Common myeloid progenitor, CD34-positive (primary cell): Measurements from ENCODE around the gene EXOC6.

Source experiments
- CTCF ChIA-PET: fragments of 350-600 bp; sonication (Branson Sonifier 250); formaldehyde crosslinking; loops from one replicate; lab custom pipeline; 2021; ENCODE audit warnings: antibody characterized with exemption; lab: Charles Lee
- POLR2A ChIA-PET: fragments of 350-600 bp; sonication (Branson Sonifier 250); formaldehyde crosslinking; loops from one replicate; lab custom pipeline; 2021; ENCODE audit warnings: antibody characterized with exemption; lab: Charles Lee
- DNase-seq, 3 donors: peaks; one replicate each; pipeline versions ENCODE4 v3.0.0 to v3.0.0-alpha.2; 2013
- H3K27ac ChIP-seq, 2 experiments: 1 replicate in 1 of 2; 2 replicates in 1 of 2; pipeline ENCODE4 v1.7.0; 2013; ENCODE audit warnings: inconsistent platforms in 2 of 2, low read length in 2 of 2, mild to moderate bottlenecking in 2 of 2, low read depth in 1 of 2, moderate library complexity in 1 of 2; ENCODE audit not compliant: severe bottlenecking in 2 of 2, insufficient read depth in 1 of 2, poor library complexity in 1 of 2
- H3K27me3 ChIP-seq, 5 experiments: replicated peaks in 2 of 5; 1 replicate in 3 of 5; 2 replicates in 2 of 5; pipeline versions ENCODE4 v1.6.1 to v1.7.0; 2013; ENCODE audit warnings: low read length in 4 of 5, mild to moderate bottlenecking in 2 of 5, moderate library complexity in 2 of 5, inconsistent platforms in 1 of 5; ENCODE audit not compliant: insufficient read depth in 5 of 5, control insufficient read depth in 4 of 5
- H3K36me3 ChIP-seq, 4 experiments: 1 replicate in 2 of 4; 2 replicates in 2 of 4; pipeline versions ENCODE4 v1.6.1 to v1.7.0; 2013; ENCODE audit warnings: low read length in 3 of 4, control low read depth in 1 of 4, mild to moderate bottlenecking in 1 of 4; ENCODE audit not compliant: control insufficient read depth in 4 of 4, insufficient read depth in 4 of 4
- H3K4me1 ChIP-seq, 4 experiments: 1 replicate in 3 of 4; 2 replicates in 1 of 4; pipeline versions ENCODE4 v1.6.1 to v1.7.1; 2013; ENCODE audit warnings: low read length in 3 of 4, mild to moderate bottlenecking in 3 of 4, control low read depth in 1 of 4, inconsistent platforms in 1 of 4, moderate library complexity in 1 of 4; ENCODE audit not compliant: control insufficient read depth in 4 of 4, insufficient read depth in 4 of 4; ENCODE audit errors: control extremely low read depth in 1 of 4
- H3K4me3 ChIP-seq, 7 experiments: 1 replicate in 4 of 7; 2 replicates in 3 of 7; pipeline versions ENCODE4 v1.5.1 to v1.7.0; 2013; ENCODE audit warnings: mild to moderate bottlenecking in 7 of 7, low read length in 6 of 7, moderate library complexity in 6 of 7, inconsistent platforms in 2 of 7, low read depth in 2 of 7, control low read depth in 1 of 7; ENCODE audit not compliant: insufficient read depth in 4 of 7, control insufficient read depth in 1 of 7; ENCODE audit errors: extremely low read depth in 1 of 7
- H3K9me3 ChIP-seq, 5 experiments: 1 replicate in 4 of 5; 2 replicates in 1 of 5; pipeline versions ENCODE4 v1.6.1 to v1.7.1; 2013; ENCODE audit warnings: low read length in 4 of 5, mild to moderate bottlenecking in 2 of 5, inconsistent platforms in 1 of 5, low read depth in 1 of 5, moderate library complexity in 1 of 5; ENCODE audit not compliant: control insufficient read depth in 4 of 5, insufficient read depth in 2 of 5; ENCODE audit errors: control extremely low read depth in 1 of 5
- WGBS: methylation state at CpG from one replicate; pipeline ENCODE4 v1.1.5; 2013; ENCODE audit not compliant: insufficient coverage; 5-methylcytosine and 5-hydroxymethylcytosine counted together

The EXOC6 gene

GRCh38 chr10:92868557-92868956 is 20.2 kb downstream of the EXOC6 start:
- WGBS = no CpG with 5 or more reads among the region's 1 CpG
- no peak for DNase-seq
- no peak overlapping the region for H3K4me3 ChIP-seq
- H3K27me3 ChIP-seq = no peaks in the 10 kb centered on the region
- peaks cover 2 to 6% (median 3%) of the 10 kb centered on the region in 4 experiments for H3K36me3 ChIP-seq
- peaks cover 0 to 5% (median 0%) of the 10 kb centered on the region in 5 experiments for H3K9me3 ChIP-seq
- no peak overlapping the region for H3K27ac ChIP-seq
- ChIA-PET POLR2A (interaction anchor here (0.6 kb wide), 1 partner anchor 20 kb away, joined by 3 read pairs; the partner anchor contains the start of gene EXOC6), CTCF (interaction anchor here (0.9 to 6.1 kb wide), 4 partner anchors 22 to 54 kb away, joined by 3 to 69 read pairs (median 6); partner anchors contain the start of gene EXOC6)
- H3K4me1 ChIP-seq = peaks cover 3 to 12% (median 7%) of the 10 kb centered on the region in 4 experiments

DNA sequence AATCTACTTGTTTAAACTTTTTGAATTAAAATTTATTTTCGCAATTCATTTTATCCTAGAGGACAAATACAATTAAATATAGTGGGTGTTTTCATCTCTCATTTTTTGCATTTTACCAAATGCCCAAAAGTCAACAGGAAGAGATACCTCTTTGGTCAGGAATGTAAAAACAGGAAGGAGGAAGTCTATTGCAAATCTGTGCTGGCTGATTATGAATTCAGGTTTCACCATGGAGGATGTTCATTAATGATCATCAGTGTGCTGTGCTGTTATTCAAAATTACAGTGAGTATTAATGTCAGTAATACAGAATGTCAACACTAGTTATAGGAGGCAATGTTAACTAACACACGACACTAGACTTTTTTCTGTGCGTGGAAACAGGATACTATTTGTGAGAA is 24.7 kb downstream of the EXOC6 start:
- no peak overlapping the region for H3K4me3 ChIP-seq
- H3K36me3 ChIP-seq = no peaks in the 10 kb centered on the region
- ChIA-PET POLR2A (interaction anchor here (0.6 kb wide), 1 partner anchor 240 kb away, joined by 3 read pairs; no protein-coding TSS in a partner anchor), CTCF (no interaction called here)
- peak in 2 of 3 donors; percentile 7 to 30 for DNase-seq
- no peaks in the 10 kb centered on the region for H3K9me3 ChIP-seq
- H3K27ac ChIP-seq = no peak overlapping the region
- WGBS = 62% methylated on average over 2 of the region's 3 CpGs
- no peaks in the 10 kb centered on the region for H3K27me3 ChIP-seq
- peaks cover 17 to 28% (median 23%) of the 10 kb centered on the region in 4 experiments for H3K4me1 ChIP-seq

- no peaks in the 10 kb centered on the region for H3K36me3 ChIP-seq
- 47% methylated on average over 3 of the region's 4 CpGs for WGBS
- H3K27me3 ChIP-seq = no peaks in the 10 kb centered on the region
- peaks cover 0 to under 1% (median 0%) of the 10 kb centered on the region in 5 experiments for H3K9me3 ChIP-seq
- peak overlapping the region in 2 of 7 experiments; percentile 25 to 31 for H3K4me3 ChIP-seq
- H3K4me1 ChIP-seq = peaks cover 18 to 40% (median 29%) of the 10 kb centered on the region in 4 experiments
- ChIA-PET POLR2A (interaction anchor here (1.4 kb wide), 1 partner anchor 186 kb away, joined by 6 read pairs; no protein-coding TSS in a partner anchor), CTCF (interaction anchor here (0.6 to 1.9 kb wide), 10 partner anchors 9 to 359 kb away, joined by 3 to 12 read pairs (median 4); no protein-coding TSS in a partner anchor)
- DNase-seq = no peak
- no peak overlapping the region for H3K27ac ChIP-seq
Measured at GRCh38 chr10:92876509-92877036, 28.3 kb downstream of the EXOC6 start.

- WGBS = no CpG with 5 or more reads among the region's 4 CpGs
- Histone ChIP-seq H3K9me3 (peaks cover 0 to 2% (median 0%) of the 10 kb centered on the region in 5 experiments), H3K36me3 (no peaks in the 10 kb centered on the region), H3K27me3 (no peaks in the 10 kb centered on the region), H3K27ac (no peak overlapping the region), H3K4me3 (no peak overlapping the region), H3K4me1 (peaks cover 15 to 34% (median 21%) of the 10 kb centered on the region in 4 experiments)
- ChIA-PET POLR2A (interaction anchor here (1.3 kb wide), 1 partner anchor 37 kb away, joined by 5 read pairs; no protein-coding TSS in a partner anchor), CTCF (interaction anchor here (0.7 to 1.9 kb wide), 12 partner anchors 12 to 262 kb away, joined by 3 to 20 read pairs (median 4); partner anchors contain the start of gene HHEX)
- DNase-seq = peak; percentile 68 to 77 (median 69)
Measured at GRCh38 chr10:92880233-92880861, 32.0 kb downstream of the EXOC6 start.

DNA sequence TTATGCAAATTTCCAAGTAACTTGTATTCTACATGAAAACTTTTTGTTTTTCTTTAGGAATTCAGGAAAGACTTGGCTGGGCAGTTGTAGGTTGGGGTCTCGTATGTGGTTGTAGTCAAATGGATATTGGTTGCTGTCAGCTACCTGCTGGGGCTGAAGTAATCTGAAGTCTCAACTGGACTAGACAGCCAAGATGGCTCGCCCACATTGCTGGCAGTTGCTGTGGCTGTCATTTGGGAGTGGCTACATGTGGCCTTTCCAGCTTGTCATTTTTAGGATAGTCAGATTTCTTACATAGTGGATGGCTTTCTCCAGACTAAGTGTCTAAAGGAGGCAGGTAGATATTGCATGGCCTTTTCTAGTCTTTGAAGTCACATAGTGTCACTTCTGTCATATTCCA is 32.6 kb downstream of the EXOC6 start:
- Histone ChIP-seq H3K4me3 (no peak overlapping the region), H3K27me3 (no peaks in the 10 kb centered on the region), H3K4me1 (peaks cover 15 to 34% (median 21%) of the 10 kb centered on the region in 4 experiments), H3K9me3 (peaks cover 0 to 2% (median 0%) of the 10 kb centered on the region in 5 experiments), H3K36me3 (no peaks in the 10 kb centered on the region), H3K27ac (no peak overlapping the region)
- ChIA-PET POLR2A (interaction anchor here (1.3 kb wide), 1 partner anchor 38 kb away, joined by 5 read pairs; no protein-coding TSS in a partner anchor), CTCF (interaction anchor here (0.7 to 1.9 kb wide), 12 partner anchors 11 to 262 kb away, joined by 3 to 20 read pairs (median 4); partner anchors contain the start of gene HHEX)
- WGBS = 92% methylated on average over 2 of the region's 2 CpGs
- DNase-seq = no peak

GRCh38 chr10:92886334-92886961 is 38.1 kb downstream of the EXOC6 start:
- H3K36me3 ChIP-seq = no peaks in the 10 kb centered on the region
- no peak overlapping the region for H3K4me3 ChIP-seq
- ChIA-PET CTCF (interaction anchor here (1.3 to 2.2 kb wide), 7 partner anchors 25 to 471 kb away, joined by 3 to 7 read pairs (median 4); no protein-coding TSS in a partner anchor), POLR2A (no interaction called here)
- DNase-seq = no peak
- no peaks in the 10 kb centered on the region for H3K4me1 ChIP-seq
- H3K27me3 ChIP-seq = no peaks in the 10 kb centered on the region
- peaks cover 0 to 2% (median 0%) of the 10 kb centered on the region in 5 experiments for H3K9me3 ChIP-seq
- WGBS = 100% methylated on average over 1 of the region's 1 CpG
- H3K27ac ChIP-seq = no peak overlapping the region
